Measurements from ENCODE around the gene PRICKLE2. TPM values are rescaled to one million over a fixed set of nuclear protein-coding genes. Genes with fewer than 3 reads are reported as not detected.

PRICKLE2 gene
- total RNA-seq, 2 donors from 2014 or later: 23.4 to 41.5 TPM

GRCh38 chr3:64063207-64063982, 161.9 kb downstream of the PRICKLE2 start:
- WGBS, 2 donors: 38 to 47% methylated on average over 5 of the region's 5 CpGs
- no peak for TF ChIP-seq POLR2A (IDR thresholded peaks at IDR 0.05)
- TF ChIP-seq CTCF (IDR thresholded peaks at IDR 0.05): no peak

GRCh38 chr3:64061628-64062027, 163.6 kb downstream of the PRICKLE2 start:
- no peak for TF ChIP-seq POLR2A (IDR thresholded peaks at IDR 0.05)
- no peak for TF ChIP-seq CTCF (IDR thresholded peaks at IDR 0.05)
- Histone ChIP-seq H3K4me3 (no peak overlapping the region), H3K36me3 (replicated peaks in 1 of 2; ENCODE audit: insufficient read depth in 1 of 2, low read depth in 2 of 2) (no peaks in the 10 kb centered on the region), H3K9me3 (no peaks in the 10 kb centered on the region), H3K4me1 (no peaks in the 10 kb centered on the region), H3K27me3 (no peaks in the 10 kb centered on the region), H3K27ac (no peak overlapping the region)
- intact Hi-C loops (cut with DNase I): no loop called here
- WGBS, 2 donors: 63 to 69% methylated on average over 5 of the region's 5 CpGs
- no peak for ATAC-seq
- no peak for DNase-seq

More at GRCh38 chr3:64063207-64063982, 161.9 kb downstream of the PRICKLE2 start:
- DNase-seq (no peak), ATAC-seq (no peak)
- intact Hi-C loops (cut with DNase I): no loop called here
- Histone ChIP-seq H3K4me1 (no peaks in the 10 kb centered on the region), H3K4me3 (no peak overlapping the region), H3K9me3 (no peaks in the 10 kb centered on the region), H3K27me3 (no peaks in the 10 kb centered on the region), H3K36me3 (replicated peaks in 1 of 2; ENCODE audit: insufficient read depth in 1 of 2, low read depth in 2 of 2) (no peaks in the 10 kb centered on the region), H3K27ac (no peak overlapping the region)

GRCh38 chr3:64059484-64060175, 165.6 kb downstream of the PRICKLE2 start:
- DNase-seq: no peak

GRCh38 chr3:64058566-64058965, 166.7 kb downstream of the PRICKLE2 start:
- WGBS, 2 donors: 24 to 41% methylated on average over 4 of the region's 4 CpGs
- Histone ChIP-seq H3K4me1 (no peaks in the 10 kb centered on the region), H3K27me3 (no peaks in the 10 kb centered on the region), H3K27ac (no peak overlapping the region), H3K9me3 (no peaks in the 10 kb centered on the region), H3K36me3 (replicated peaks in 1 of 2; ENCODE audit: insufficient read depth in 1 of 2, low read depth in 2 of 2) (no peaks in the 10 kb centered on the region), H3K4me3 (no peak overlapping the region)
- intact Hi-C loops (cut with DNase I): no loop called here
- ATAC-seq: no peak
- no peak for DNase-seq
- TF ChIP-seq POLR2A (IDR thresholded peaks at IDR 0.05) (no peak), CTCF (IDR thresholded peaks at IDR 0.05) (no peak)

More at GRCh38 chr3:64059484-64060175, 165.6 kb downstream of the PRICKLE2 start:
- Histone ChIP-seq H3K27ac (no peak overlapping the region), H3K4me3 (no peak overlapping the region), H3K36me3 (replicated peaks in 1 of 2; ENCODE audit: insufficient read depth in 1 of 2, low read depth in 2 of 2) (no peaks in the 10 kb centered on the region), H3K9me3 (no peaks in the 10 kb centered on the region), H3K4me1 (no peaks in the 10 kb centered on the region), H3K27me3 (no peaks in the 10 kb centered on the region)
- no peak for ATAC-seq
- no peak for TF ChIP-seq POLR2A (IDR thresholded peaks at IDR 0.05)
- TF ChIP-seq CTCF (IDR thresholded peaks at IDR 0.05): no peak
- intact Hi-C loops (cut with DNase I): no loop called here
- whole genome bisulfite sequencing, 2 donors: 70 to 86% methylated on average over 3 of the region's 3 CpGs

All from body of pancreas (tissue), 4 donors.